ENCODE measurements around the gene RRAD.

Gene RRAD

DNA sequence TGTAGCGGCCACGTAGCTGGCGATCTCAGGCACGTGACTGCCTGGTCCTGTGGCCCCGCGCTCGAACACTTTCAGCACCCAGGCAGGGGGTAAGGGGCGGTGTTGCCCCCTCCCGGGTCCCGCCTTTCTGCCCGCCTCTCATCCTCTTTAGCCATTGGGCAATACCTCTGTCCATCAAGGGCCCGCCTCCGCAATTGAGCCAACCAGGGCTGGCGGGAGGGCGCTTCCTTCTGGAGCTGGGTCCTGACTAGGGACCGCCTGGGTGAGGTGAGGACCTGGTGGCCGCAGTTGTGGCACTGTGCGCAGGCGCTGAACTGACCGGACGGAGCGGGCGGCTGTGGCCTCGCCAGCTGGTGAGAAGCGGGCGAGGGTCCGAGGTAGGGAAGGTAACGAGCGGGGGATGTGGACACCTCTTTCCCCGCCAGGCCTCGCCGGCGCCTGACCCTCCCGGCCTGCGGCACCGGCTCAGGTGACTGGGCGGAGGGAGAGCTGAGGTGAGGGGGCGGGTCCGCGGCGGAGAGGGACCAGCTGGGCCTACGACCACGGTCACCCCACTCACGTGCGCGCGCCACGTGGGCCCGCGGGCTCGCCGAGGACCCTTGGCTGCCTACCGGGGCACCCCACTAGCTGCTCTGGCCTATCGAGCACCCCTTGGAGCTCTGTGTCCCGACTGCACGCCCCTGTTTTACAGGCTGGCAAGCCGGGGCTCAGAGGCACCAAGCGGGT, 44.9 kb downstream of the RRAD start, which contains the start of gene PDP2:
TSS of gene PDP2 (plus strand) at position 228 of the 726 bp plus-strand sequence. CDS start 3,770 bp downstream, outside the sequence.
- TF ChIP-seq, protein P1, sequence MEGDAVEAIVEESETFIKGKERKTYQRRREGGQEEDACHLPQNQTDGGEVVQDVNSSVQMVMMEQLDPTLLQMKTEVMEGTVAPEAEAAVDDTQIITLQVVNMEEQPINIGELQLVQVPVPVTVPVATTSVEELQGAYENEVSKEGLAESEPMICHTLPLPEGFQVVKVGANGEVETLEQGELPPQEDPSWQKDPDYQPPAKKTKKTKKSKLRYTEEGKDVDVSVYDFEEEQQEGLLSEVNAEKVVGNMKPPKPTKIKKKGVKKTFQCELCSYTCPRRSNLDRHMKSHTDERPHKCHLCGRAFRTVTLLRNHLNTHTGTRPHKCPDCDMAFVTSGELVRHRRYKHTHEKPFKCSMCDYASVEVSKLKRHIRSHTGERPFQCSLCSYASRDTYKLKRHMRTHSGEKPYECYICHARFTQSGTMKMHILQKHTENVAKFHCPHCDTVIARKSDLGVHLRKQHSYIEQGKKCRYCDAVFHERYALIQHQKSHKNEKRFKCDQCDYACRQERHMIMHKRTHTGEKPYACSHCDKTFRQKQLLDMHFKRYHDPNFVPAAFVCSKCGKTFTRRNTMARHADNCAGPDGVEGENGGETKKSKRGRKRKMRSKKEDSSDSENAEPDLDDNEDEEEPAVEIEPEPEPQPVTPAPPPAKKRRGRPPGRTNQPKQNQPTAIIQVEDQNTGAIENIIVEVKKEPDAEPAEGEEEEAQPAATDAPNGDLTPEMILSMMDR (IDR thresholded peaks at IDR 0.05; ENCODE audit: control insufficient read depth, extremely low read depth, insufficient read depth) = no peak
- DNase-seq (ENCODE audit: low read depth) = peak; percentile 81
- peak within 1 kb of the TSS; percentile 95 for H3K4me3 ChIP-seq (ENCODE audit: low read depth, low read length)

DNA sequence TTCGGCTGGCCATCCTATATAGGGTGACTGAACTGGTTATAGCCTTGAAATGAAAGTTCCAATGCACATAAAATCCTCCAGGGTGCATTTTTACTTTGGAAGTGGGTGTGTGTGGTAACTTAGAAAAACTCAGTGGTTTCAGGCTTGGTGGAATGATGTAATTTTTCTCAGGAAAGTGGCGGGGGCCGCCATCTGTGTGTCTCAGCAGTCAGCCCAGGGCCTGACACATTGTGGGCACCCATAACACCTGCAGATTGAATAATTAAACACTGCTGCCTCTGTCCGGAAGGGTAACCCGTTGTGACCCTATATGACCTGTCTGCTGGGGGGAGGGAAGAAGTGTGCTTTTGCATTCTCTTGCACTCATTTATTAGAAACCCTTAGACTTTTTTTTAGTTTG, 47.3 kb downstream of the RRAD start:
- TF ChIP-seq, protein P1 (IDR thresholded peaks at IDR 0.05; ENCODE audit: control insufficient read depth, extremely low read depth, insufficient read depth) = no peak
- no peak for DNase-seq (ENCODE audit: low read depth)

DNA sequence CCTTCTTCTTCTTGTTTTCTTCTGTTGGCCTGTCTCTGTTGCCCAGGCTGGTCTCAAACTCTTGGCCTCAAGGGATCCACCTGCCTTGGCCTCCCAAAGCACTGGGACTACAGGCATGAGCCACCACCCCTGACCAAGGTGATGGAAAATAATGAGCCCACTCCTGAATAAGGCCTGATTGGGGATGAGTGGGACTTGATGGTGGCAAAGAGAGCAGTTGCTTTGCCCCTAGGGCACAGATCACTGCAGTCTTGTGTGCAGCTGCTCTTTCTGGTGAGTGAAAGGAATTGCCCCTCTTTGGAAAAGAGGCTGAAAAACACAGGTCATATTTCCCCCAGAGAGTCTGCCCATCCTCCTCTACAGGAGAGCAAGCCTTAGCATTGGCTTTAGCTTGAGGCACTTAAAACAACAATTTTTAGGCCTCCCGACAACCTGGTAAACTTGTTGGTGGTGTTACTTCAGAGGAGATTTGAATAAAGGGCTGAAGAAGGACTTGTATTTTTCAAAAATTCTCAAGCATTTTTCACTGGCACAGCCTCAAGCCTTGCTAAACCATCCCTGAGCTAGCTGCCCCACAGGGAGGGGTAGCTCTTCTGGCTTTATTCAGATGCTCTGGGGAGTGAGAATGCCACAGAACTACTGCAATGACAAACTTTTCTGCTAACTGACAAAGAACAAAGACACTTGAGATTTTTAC, 51.1 kb downstream of the RRAD start:
- H3K4me3 ChIP-seq (ENCODE audit: low read depth, low read length) = no peak overlapping the region
- TF ChIP-seq, protein P1 (IDR thresholded peaks at IDR 0.05; ENCODE audit: control insufficient read depth, extremely low read depth, insufficient read depth) = no peak
- DNase-seq (ENCODE audit: low read depth) = no peak

More for the DNA sequence above, 47.3 kb downstream of the RRAD start:
- no peak overlapping the region for H3K4me3 ChIP-seq (ENCODE audit: low read depth, low read length)

DNA sequence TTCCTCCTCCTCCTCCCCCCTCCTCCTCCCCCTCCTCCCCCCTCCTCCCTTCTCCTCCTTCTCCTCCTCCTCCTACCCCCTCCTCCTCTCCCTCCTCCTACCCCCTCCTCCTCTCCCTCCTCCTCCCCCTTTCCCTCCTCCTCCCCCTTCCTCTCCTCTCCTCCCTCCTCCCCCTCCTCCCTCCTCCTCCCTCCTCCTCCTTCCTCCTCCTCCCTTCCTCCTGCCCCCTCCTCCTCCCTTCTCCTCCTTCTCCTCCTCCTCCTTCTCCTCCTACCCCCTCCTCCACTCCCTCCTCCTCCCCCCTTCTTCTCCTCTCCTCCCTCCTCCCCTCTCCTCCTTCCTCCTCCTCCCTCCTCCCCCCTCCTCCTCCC, 51.7 kb downstream of the RRAD start:
- no peak for DNase-seq (ENCODE audit: low read depth)
- TF ChIP-seq, protein P1 (IDR thresholded peaks at IDR 0.05; ENCODE audit: control insufficient read depth, extremely low read depth, insufficient read depth) = no peak
- no peak overlapping the region for H3K4me3 ChIP-seq (ENCODE audit: low read depth, low read length)

DNA sequence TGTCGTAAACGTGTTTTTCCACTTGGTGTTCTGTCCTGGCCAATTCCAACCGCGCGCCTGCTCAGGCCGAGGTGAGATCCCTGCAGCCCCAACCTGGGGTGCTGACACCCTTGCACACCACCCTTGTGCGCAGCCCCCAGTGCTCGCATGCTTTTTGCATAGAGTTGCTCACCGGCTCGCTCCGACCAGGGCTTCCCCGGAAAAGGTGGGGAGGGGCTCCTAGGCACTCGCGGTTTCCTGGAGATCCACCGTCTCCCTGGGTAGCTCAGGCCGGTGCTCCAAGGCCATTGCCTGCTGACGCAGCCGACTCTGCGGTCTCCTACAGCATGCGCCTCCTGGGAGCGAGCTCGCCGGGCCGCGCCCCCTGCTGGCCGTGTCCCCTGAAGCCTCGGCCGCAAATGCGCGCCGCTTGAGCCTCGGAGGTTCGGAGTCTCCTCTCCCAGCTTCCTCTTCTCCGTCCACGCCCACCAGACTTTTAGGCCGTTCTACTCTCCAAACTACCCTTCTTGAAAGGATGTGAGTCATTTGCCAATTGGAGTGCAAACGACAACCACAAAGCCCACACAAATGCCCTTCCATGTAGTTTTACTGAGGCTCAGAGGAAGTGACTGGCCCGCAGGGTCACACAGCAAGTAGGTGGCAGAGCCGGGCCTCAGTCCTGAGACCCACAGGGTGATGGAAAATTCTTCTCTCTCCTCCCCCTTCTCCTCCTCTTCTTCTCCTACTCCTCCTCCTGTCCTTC, 52.2 kb downstream of the RRAD start:
- DNase-seq (ENCODE audit: low read depth) = peak; percentile 47
- H3K4me3 ChIP-seq (ENCODE audit: low read depth, low read length) = peak overlapping the region; percentile 40
- TF ChIP-seq, protein P1 (IDR thresholded peaks at IDR 0.05; ENCODE audit: control insufficient read depth, extremely low read depth, insufficient read depth) = peak; percentile 98

DNA sequence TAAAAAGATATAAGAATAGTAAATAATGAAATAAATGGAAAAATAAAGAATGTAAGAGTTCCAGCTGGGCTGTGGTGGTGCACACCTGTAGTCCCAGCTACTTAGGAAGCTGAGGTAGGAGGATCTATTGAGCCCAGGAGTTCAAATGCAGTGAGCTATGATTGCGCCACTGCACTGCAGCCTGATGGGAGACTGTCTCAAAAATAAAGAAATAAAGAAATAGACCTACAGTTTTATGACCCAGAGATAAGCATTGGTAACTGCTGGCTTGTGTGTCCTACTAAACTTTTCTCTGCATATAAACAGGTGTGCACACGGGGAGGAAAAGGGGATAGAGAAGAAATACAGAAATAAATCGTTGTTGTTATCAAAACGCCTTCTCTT, 52.8 kb downstream of the RRAD start:
- DNase-seq (ENCODE audit: low read depth) = no peak
- TF ChIP-seq, protein P1 (IDR thresholded peaks at IDR 0.05; ENCODE audit: control insufficient read depth, extremely low read depth, insufficient read depth) = no peak
- peak overlapping the region; percentile 40 for H3K4me3 ChIP-seq (ENCODE audit: low read depth, low read length)
